Measurements from ENCODE around the gene APLF.
A peak's percentile ranks its signal among the peaks of the same experiment; 100 is the strongest.

APLF gene

DNA sequence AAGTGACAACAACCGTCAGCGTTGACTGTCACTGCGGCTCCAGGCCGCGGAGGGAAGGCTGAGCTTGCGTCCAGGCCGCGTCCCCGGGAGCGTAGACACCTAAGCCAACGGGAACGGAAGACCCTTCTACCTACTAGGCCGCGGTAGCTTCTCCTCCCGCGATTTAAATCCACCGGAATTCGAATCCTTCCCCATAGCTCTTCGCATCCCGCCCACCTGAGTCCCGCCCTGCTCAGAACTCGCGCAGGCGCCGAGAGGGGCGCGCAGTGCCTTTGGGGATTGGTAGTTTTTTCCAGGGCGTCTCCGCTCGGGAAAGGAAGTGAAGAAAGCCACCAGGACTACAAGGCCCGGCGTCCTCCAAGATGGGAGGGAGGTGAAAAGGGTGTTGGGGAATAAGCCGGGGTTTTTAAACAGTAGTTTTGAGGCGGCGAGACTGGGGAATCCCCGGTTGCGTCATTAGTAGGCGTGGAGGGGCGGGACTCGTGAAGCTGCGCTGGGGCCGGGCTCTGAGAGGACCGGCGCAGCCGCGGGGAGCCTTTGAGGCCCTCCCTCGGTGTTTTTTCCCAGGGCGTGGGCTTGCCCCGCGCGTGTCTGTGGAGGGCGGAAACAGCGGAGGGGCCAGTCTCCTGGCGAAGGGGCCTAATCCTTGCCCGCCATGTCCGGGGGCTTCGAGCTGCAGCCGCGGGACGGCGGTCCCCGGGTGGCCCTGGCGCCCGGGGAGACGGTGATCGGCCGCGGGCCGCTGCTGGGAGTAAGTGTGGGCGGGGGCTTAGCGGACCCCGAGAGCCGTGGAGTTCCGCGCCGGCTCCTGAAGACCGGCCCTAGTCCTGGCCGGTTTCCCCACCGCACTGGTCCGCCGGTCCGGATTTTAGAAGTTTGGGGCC, at the start of gene APLF, which contains the start of gene FBXO48:
TSS of gene APLF (plus strand) at position 509 of the 884 bp plus-strand sequence. CDS start at position 656, 147 bp downstream.
TSS of gene FBXO48 (minus strand) at position 218 of the 884 bp plus-strand sequence. CDS start 2,149 bp downstream, outside the sequence.
- CTCF ChIA-PET: interaction anchor here (0.6 to 1.8 kb wide), 5 partner anchors 14 to 458 kb away, joined by 3 to 8 read pairs (median 5); no protein-coding TSS in a partner anchor
- DNase-seq (ENCODE audit: extremely low spot score): peak; percentile 86
- POLR2A ChIA-PET: interaction anchor here (1.0 to 1.1 kb wide), 3 partner anchors 15 to 465 kb away, joined by 3 to 4 read pairs (median 3); no protein-coding TSS in a partner anchor
- no peak for TF ChIP-seq ARNT (IDR thresholded peaks at IDR 0.05)
- peak; percentile 85 for TF ChIP-seq SUZ12 (IDR thresholded peaks at IDR 0.05)
- TF ChIP-seq L3MBTL2 (conservative IDR thresholded peaks at IDR 0.05): peak; percentile 50; the same call in 1 of the 2 replicates
- no peak for TF ChIP-seq LEF1 (IDR thresholded peaks at IDR 0.05; ENCODE audit: borderline replicate concordance)
- no peak for TF ChIP-seq FOXM1 (IDR thresholded peaks at IDR 0.05; ENCODE audit: borderline replicate concordance)
- TF ChIP-seq TARDBP (IDR thresholded peaks at IDR 0.05): peak; percentile 94

- ChIA-PET CTCF (no interaction called here), POLR2A (no interaction called here)
- TF ChIP-seq TARDBP (IDR thresholded peaks at IDR 0.05): no peak
- no peak for TF ChIP-seq NFRKB (IDR thresholded peaks at IDR 0.05)
- TF ChIP-seq CTBP1 (IDR thresholded peaks at IDR 0.05; ENCODE audit: borderline replicate concordance): no peak
- no peak for TF ChIP-seq LEF1 (IDR thresholded peaks at IDR 0.05; ENCODE audit: borderline replicate concordance)
- TF ChIP-seq FOXA1 (IDR thresholded peaks at IDR 0.05): no peak
- no peak for DNase-seq (ENCODE audit: extremely low spot score)
These were observed 49.5 kb upstream of the APLF start for GRCh38 chr2:68417926-68418325.

DNA sequence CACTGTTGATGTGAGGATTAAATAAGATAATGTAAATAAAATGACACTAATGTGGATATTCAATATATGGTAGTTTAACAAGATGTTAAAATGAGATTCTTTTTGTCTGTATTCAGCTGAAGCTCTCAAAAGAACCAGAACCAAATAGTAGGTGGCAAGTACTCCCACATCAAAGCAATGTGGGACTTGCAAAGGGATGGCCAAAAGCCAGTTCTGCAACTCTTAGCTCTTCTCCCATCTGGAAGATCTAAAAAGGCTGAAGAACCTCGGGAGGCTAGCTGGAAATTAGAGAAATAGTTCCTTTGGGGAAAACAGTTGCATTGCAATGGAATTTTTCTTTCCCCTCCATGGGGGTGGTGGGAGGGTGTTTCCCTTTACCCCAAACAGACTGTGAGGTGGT, 49.0 kb upstream of the APLF start:
- POLR2A ChIA-PET: no interaction called here

DNA sequence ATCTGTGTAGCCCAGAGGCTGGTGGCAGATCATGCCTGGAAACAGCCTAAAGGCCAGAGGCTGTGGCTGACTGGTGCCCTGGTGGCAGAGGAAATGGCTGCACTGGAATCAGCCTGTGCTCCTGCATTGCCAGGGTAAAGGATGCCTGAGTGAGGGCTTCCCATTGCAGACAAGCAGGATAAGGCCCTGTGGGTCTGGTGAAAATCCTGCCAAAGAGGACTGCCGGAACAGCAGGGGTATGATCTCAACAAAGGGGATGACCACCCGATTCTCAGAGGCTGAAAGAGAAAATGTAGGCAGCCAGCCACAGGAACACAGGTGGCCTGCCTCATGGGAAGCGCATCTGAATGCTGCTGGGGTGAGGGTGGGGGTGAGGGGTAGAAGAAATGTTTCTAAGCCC, 48.5 kb upstream of the APLF start:
- POLR2A ChIA-PET: no interaction called here
- DNase-seq (ENCODE audit: extremely low spot score): no peak
- CTCF ChIA-PET: no interaction called here
- TF ChIP-seq SUZ12 (IDR thresholded peaks at IDR 0.05) (no peak), ARNT (IDR thresholded peaks at IDR 0.05) (no peak), FOXA1 (IDR thresholded peaks at IDR 0.05) (no peak), HDGF (IDR thresholded peaks at IDR 0.05; ENCODE audit: borderline replicate concordance) (no peak), NFRKB (IDR thresholded peaks at IDR 0.05) (no peak), FOXM1 (IDR thresholded peaks at IDR 0.05; ENCODE audit: borderline replicate concordance) (no peak), SP1 (IDR thresholded peaks at IDR 0.05) (no peak), L3MBTL2 (conservative IDR thresholded peaks at IDR 0.05) (no peak), CTBP1 (IDR thresholded peaks at IDR 0.05; ENCODE audit: borderline replicate concordance) (no peak), TARDBP (IDR thresholded peaks at IDR 0.05) (no peak)

More for the DNA sequence above, 49.0 kb upstream of the APLF start:
- DNase-seq (ENCODE audit: extremely low spot score): no peak
- no peak for TF ChIP-seq LEF1 (IDR thresholded peaks at IDR 0.05; ENCODE audit: borderline replicate concordance)
- TF ChIP-seq SP1 (IDR thresholded peaks at IDR 0.05): no peak
- CTCF ChIA-PET: no interaction called here

- CTCF ChIA-PET: no interaction called here
- POLR2A ChIA-PET: no interaction called here
- TF ChIP-seq L3MBTL2 (conservative IDR thresholded peaks at IDR 0.05) (no peak), SP1 (IDR thresholded peaks at IDR 0.05) (no peak), NFRKB (IDR thresholded peaks at IDR 0.05) (no peak), ELF4 (IDR thresholded peaks at IDR 0.05) (no peak), SUZ12 (IDR thresholded peaks at IDR 0.05) (no peak), PKNOX1 (IDR thresholded peaks at IDR 0.05) (no peak), LEF1 (IDR thresholded peaks at IDR 0.05; ENCODE audit: borderline replicate concordance) (no peak), HDGF (IDR thresholded peaks at IDR 0.05; ENCODE audit: borderline replicate concordance) (no peak), FOXK2 (IDR thresholded peaks at IDR 0.05) (no peak), ARNT (IDR thresholded peaks at IDR 0.05) (no peak), FOXA1 (IDR thresholded peaks at IDR 0.05) (no peak), ZNF384 (IDR thresholded peaks at IDR 0.05) (no peak), BHLHE40 (IDR thresholded peaks at IDR 0.05; ENCODE audit: borderline replicate concordance) (no peak), CTBP1 (IDR thresholded peaks at IDR 0.05; ENCODE audit: borderline replicate concordance) (no peak), FOXM1 (IDR thresholded peaks at IDR 0.05; ENCODE audit: borderline replicate concordance) (no peak), TARDBP (IDR thresholded peaks at IDR 0.05) (no peak)
- no peak for DNase-seq (ENCODE audit: extremely low spot score)
These were observed 47.0 kb upstream of the APLF start for GRCh38 chr2:68420254-68420910.

- CTCF ChIA-PET: no interaction called here
- no peak for TF ChIP-seq L3MBTL2 (conservative IDR thresholded peaks at IDR 0.05)
- no peak for TF ChIP-seq LEF1 (IDR thresholded peaks at IDR 0.05; ENCODE audit: borderline replicate concordance)
- no peak for TF ChIP-seq ARNT (IDR thresholded peaks at IDR 0.05)
- no peak for TF ChIP-seq ZNF384 (IDR thresholded peaks at IDR 0.05)
- no peak for TF ChIP-seq CTBP1 (IDR thresholded peaks at IDR 0.05; ENCODE audit: borderline replicate concordance)
- TF ChIP-seq PKNOX1 (IDR thresholded peaks at IDR 0.05): no peak
- TF ChIP-seq FOXA1 (IDR thresholded peaks at IDR 0.05): no peak
- DNase-seq (ENCODE audit: extremely low spot score): no peak
- POLR2A ChIA-PET: no interaction called here
These were observed 43.3 kb upstream of the APLF start for GRCh38 chr2:68423966-68424650.
